H9 (cell line): ENCODE measurements around the gene KCNRG. TPM values are rescaled to one million over a fixed set of nuclear protein-coding genes. Genes with fewer than 3 reads are reported as not detected.
"Not testable (repeated sequence)": the region's sequence is repeated elsewhere in the genome, so short reads cannot be mapped to it uniquely, and the experiment has no call there.

Source experiments
- DNase-seq: peaks from one replicate; pipeline ENCODE4 v3.0.0-alpha.2; 2017
- H2AFZ ChIP-seq: one replicate; pipeline ENCODE4 v1.6.1; 2013; ENCODE audit warnings: mild to moderate bottlenecking, low read length, control low read depth, moderate library complexity
- H2AK5ac ChIP-seq: 2 replicates; pipeline ENCODE4 v1.6.1; 2013; ENCODE audit warnings: low read length, control low read depth, mixed read lengths; ENCODE audit not compliant: insufficient read length
- H2BK120ac ChIP-seq: one replicate; pipeline ENCODE4 v1.6.1; 2013; ENCODE audit warnings: low read depth, mild to moderate bottlenecking, low read length, control low read depth, inconsistent platforms; ENCODE audit not compliant: poor library complexity, severe bottlenecking
- H2BK12ac ChIP-seq: 2 replicates; pipeline ENCODE4 v1.6.1; 2013; ENCODE audit warnings: low read length, control low read depth, mixed read lengths, low read depth; ENCODE audit not compliant: insufficient read length
- H2BK15ac ChIP-seq: 2 replicates; pipeline ENCODE4 v1.6.1; 2013; ENCODE audit warnings: low read depth, low read length, control low read depth
- H2BK20ac ChIP-seq: one replicate; pipeline ENCODE4 v1.6.1; 2013; ENCODE audit warnings: low read depth, mild to moderate bottlenecking, low read length, control low read depth, inconsistent platforms; ENCODE audit not compliant: poor library complexity, severe bottlenecking
- H2BK5ac ChIP-seq: 2 replicates; pipeline ENCODE4 v1.6.1; 2013; ENCODE audit warnings: low read length, control low read depth, mixed read lengths; ENCODE audit not compliant: insufficient read length
- H3K14ac ChIP-seq: 2 replicates; pipeline ENCODE4 v1.6.1; 2013; ENCODE audit warnings: low read length, control low read depth; ENCODE audit not compliant: insufficient read depth
- H3K18ac ChIP-seq: 2 replicates; pipeline ENCODE4 v1.6.1; 2013; ENCODE audit warnings: low read depth, mild to moderate bottlenecking, mixed read lengths, low read length, control low read depth; ENCODE audit not compliant: insufficient read length
- H3K23ac ChIP-seq: 2 replicates; pipeline ENCODE4 v1.6.1; 2013; ENCODE audit warnings: low read length, control low read depth, mixed read lengths, low read depth; ENCODE audit not compliant: insufficient read length
- H3K23me2 ChIP-seq: 2 replicates; pipeline ENCODE4 v1.6.1; 2013; ENCODE audit warnings: low read depth, mild to moderate bottlenecking, mixed read lengths, low read length, control low read depth; ENCODE audit not compliant: insufficient read length, poor library complexity, severe bottlenecking
- H3K27ac ChIP-seq: 2 replicates; pipeline ENCODE4 v1.5.1; 2013; ENCODE audit warnings: low read length, control low read depth, mixed read lengths, low read depth; ENCODE audit not compliant: insufficient read length
- H3K27me3 ChIP-seq: 2 replicates; pipeline ENCODE4 v1.6.1; 2013; ENCODE audit warnings: low read length, control low read depth, inconsistent platforms; ENCODE audit not compliant: insufficient read depth
- H3K4ac ChIP-seq: 2 replicates; pipeline ENCODE4 v1.6.1; 2013; ENCODE audit warnings: low read depth, mild to moderate bottlenecking, control low read depth, inconsistent platforms, low read length, moderate library complexity
- H3K4me1 ChIP-seq: 2 replicates; pipeline ENCODE4 v1.6.1; 2013; ENCODE audit warnings: low read length, control low read depth, inconsistent platforms; ENCODE audit not compliant: insufficient read depth
- H3K4me2 ChIP-seq: 2 replicates; pipeline ENCODE4 v1.6.1; 2013; ENCODE audit warnings: low read length, control low read depth, mixed read lengths; ENCODE audit not compliant: insufficient read length, insufficient read depth
- H3K56ac ChIP-seq: 2 replicates; pipeline ENCODE4 v1.6.1; 2013; ENCODE audit warnings: low read depth, mild to moderate bottlenecking, mixed read lengths, low read length, control low read depth; ENCODE audit not compliant: insufficient read length
- H3K79me1 ChIP-seq: 2 replicates; pipeline ENCODE4 v1.6.1; 2013; ENCODE audit warnings: low read depth, mild to moderate bottlenecking, moderate library complexity, low read length, control low read depth, inconsistent platforms; ENCODE audit not compliant: insufficient read depth, poor library complexity, severe bottlenecking
- H3K79me2 ChIP-seq: 2 replicates; pipeline ENCODE4 v1.6.1; 2013; ENCODE audit warnings: low read length, control low read depth, inconsistent platforms; ENCODE audit not compliant: insufficient read depth
- H3K9ac ChIP-seq: 2 replicates; pipeline ENCODE4 v1.6.1; 2013; ENCODE audit warnings: low read length, control low read depth, mixed read lengths; ENCODE audit not compliant: insufficient read length; ENCODE audit errors: extremely low read depth
- H3K9me3 ChIP-seq: one replicate; pipeline ENCODE4 v1.6.1; 2013; ENCODE audit warnings: low read depth, low read length, inconsistent platforms; ENCODE audit not compliant: control insufficient read depth
- H3T11ph ChIP-seq: one replicate; pipeline ENCODE4 v1.6.1; 2013; ENCODE audit warnings: mild to moderate bottlenecking, low read length, control low read depth, inconsistent platforms
- H4K20me1 ChIP-seq: one replicate; pipeline ENCODE4 v1.6.1; 2013; ENCODE audit not compliant: control insufficient read depth, insufficient read length, insufficient read depth
- H4K5ac ChIP-seq: 2 replicates; pipeline ENCODE4 v1.6.1; 2013; ENCODE audit warnings: low read depth, mild to moderate bottlenecking, mixed read lengths, low read length, control low read depth; ENCODE audit not compliant: insufficient read length
- H4K8ac ChIP-seq: replicated peaks from 2 replicates; pipeline ENCODE4 v1.6.1; 2013; ENCODE audit warnings: low read length, control low read depth, mixed read lengths, low read depth; ENCODE audit not compliant: insufficient read length
- H4K91ac ChIP-seq: 2 replicates; pipeline ENCODE4 v1.6.1; 2013; ENCODE audit warnings: low read depth, mild to moderate bottlenecking, moderate library complexity, mixed read lengths, low read length, control low read depth; ENCODE audit not compliant: insufficient read length
- H3K27ac Mint-ChIP-seq, 3 experiments: 2 replicates in 2 of 3; 3 replicates in 1 of 3; pipeline ENCODE4 v1.8.0; 2020 to 2021; ENCODE audit warnings: mixed read lengths in 3 of 3, mild to moderate bottlenecking in 1 of 3, moderate library complexity in 1 of 3
- H3K27me3 Mint-ChIP-seq: 2 replicates; pipeline ENCODE4 v1.8.0; 2021; ENCODE audit warnings: low read depth, mild to moderate bottlenecking, moderate library complexity, mixed read lengths
- H3K36me3 Mint-ChIP-seq, 3 experiments: 2 replicates in 2 of 3; 3 replicates in 1 of 3; pipeline ENCODE4 v1.8.0; 2020 to 2021; ENCODE audit warnings: low read depth in 3 of 3, mixed read lengths in 3 of 3; ENCODE audit not compliant: insufficient read depth in 1 of 3
- H3K4me1 Mint-ChIP-seq, 2 experiments: 2 replicates each; pipeline ENCODE4 v1.8.0; 2020; ENCODE audit warnings: mixed read lengths in 2 of 2
- H3K4me3 Mint-ChIP-seq, 2 experiments: 2 replicates in 1 of 2; 3 replicates in 1 of 2; pipeline ENCODE4 v1.8.0; 2020 to 2021; ENCODE audit warnings: mild to moderate bottlenecking in 2 of 2, mixed read lengths in 2 of 2, moderate library complexity in 1 of 2
- H3K9me3 Mint-ChIP-seq, 2 experiments: 2 replicates in 1 of 2; 3 replicates in 1 of 2; pipeline ENCODE4 v1.8.0; 2020; ENCODE audit warnings: mild to moderate bottlenecking in 2 of 2, mixed read lengths in 2 of 2, moderate library complexity in 1 of 2
- WGBS: extraction: QIAGEN DNeasy Blood & Tissue Kit; methylation state at CpG from one replicate; pipeline ENCODE4 v1.1.7; 2013; ENCODE audit warnings: missing lambda C conversion rate, low lambda C conversion rate, mixed read lengths; ENCODE audit not compliant: insufficient read length; ENCODE audit errors: extremely low coverage; 5-methylcytosine and 5-hydroxymethylcytosine counted together
- total RNA-seq: library from RNA; stranded (reverse); gene quantifications from 2 replicates; pipeline ENCODE4 v1.2.1, GENCODE V29; 2021
- TF ChIP-seq, protein P1 (sequence below): fragments of 200-600 bp; sonication (generic); conservative IDR thresholded peaks from 3 replicates; pipeline ENCODE4 v1.8.0; 2021; ENCODE audit warnings: antibody characterized with exemption, mild to moderate bottlenecking

KCNRG gene
- total RNA-seq, 1 experiment from 2014 or later: 0.74 TPM

DNA sequence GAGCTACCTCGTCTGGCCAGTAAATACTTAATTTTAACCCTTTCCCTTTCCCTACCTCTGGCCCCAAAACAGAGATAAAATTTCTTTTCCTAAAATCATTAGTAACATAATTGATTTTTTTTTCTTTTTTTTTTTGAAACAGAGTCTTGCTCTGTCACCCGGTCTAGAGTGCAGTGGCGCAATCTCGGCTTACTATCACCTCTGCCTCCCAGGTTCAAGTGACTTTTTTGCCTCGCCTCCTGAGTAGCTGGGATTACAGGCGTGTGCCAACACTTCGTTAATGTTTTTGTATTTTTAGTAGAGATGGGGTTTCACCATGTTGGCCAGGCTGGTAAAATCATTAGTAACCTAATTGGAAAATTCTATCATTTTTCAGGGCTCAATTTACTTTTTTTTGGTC, 28.8 kb upstream of the KCNRG start:
- Histone ChIP-seq H4K5ac (no peak overlapping the region), H3K18ac (no peak overlapping the region), H2BK5ac (no peak overlapping the region), H2BK20ac (no peak overlapping the region), H3K23me2 (no peaks in the 10 kb centered on the region), H3K79me2 (no peaks in the 10 kb centered on the region), H3K56ac (no peak overlapping the region), H3K14ac (no peak overlapping the region), H3K27ac (no peak overlapping the region), H3T11ph (no peak overlapping the region), H2BK120ac (no peak overlapping the region), H3K9ac (no peak overlapping the region), H4K20me1 (no peaks in the 10 kb centered on the region), H3K4me2 (no peak overlapping the region), H2BK12ac (no peak overlapping the region), H2AFZ (no peak overlapping the region), H3K4ac (no peak overlapping the region), H2AK5ac (no peak overlapping the region), H3K23ac (no peak overlapping the region), H3K27me3 (no peaks in the 10 kb centered on the region), H4K91ac (no peak overlapping the region), H3K4me1 (no peaks in the 10 kb centered on the region), H2BK15ac (no peak overlapping the region), H3K79me1 (no peaks in the 10 kb centered on the region), H4K8ac (no peak overlapping the region), H3K9me3 (no peaks in the 10 kb centered on the region)
- WGBS: no CpG with 5 or more reads among the region's 7 CpGs
- H3K36me3 Mint-ChIP-seq: no peaks in the 10 kb centered on the region
- no peak overlapping the region; a peak in 1 of 7 replicates for H3K27ac Mint-ChIP-seq
- no peaks in the 10 kb centered on the region for H3K9me3 Mint-ChIP-seq
- TF ChIP-seq, protein P1, sequence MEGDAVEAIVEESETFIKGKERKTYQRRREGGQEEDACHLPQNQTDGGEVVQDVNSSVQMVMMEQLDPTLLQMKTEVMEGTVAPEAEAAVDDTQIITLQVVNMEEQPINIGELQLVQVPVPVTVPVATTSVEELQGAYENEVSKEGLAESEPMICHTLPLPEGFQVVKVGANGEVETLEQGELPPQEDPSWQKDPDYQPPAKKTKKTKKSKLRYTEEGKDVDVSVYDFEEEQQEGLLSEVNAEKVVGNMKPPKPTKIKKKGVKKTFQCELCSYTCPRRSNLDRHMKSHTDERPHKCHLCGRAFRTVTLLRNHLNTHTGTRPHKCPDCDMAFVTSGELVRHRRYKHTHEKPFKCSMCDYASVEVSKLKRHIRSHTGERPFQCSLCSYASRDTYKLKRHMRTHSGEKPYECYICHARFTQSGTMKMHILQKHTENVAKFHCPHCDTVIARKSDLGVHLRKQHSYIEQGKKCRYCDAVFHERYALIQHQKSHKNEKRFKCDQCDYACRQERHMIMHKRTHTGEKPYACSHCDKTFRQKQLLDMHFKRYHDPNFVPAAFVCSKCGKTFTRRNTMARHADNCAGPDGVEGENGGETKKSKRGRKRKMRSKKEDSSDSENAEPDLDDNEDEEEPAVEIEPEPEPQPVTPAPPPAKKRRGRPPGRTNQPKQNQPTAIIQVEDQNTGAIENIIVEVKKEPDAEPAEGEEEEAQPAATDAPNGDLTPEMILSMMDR: no peak
- no peak for DNase-seq
- H3K27me3 Mint-ChIP-seq: peaks cover 2% of the 10 kb centered on the region; the same call in 1 of the 2 replicates
- peaks cover 7 to 8% of the 10 kb centered on the region in 2 experiments; a peak in 2 of 4 replicates for H3K4me1 Mint-ChIP-seq
- no peak overlapping the region for H3K4me3 Mint-ChIP-seq

GRCh38 chr13:49990612-49991011, 24.6 kb upstream of the KCNRG start:
- not testable (repeated sequence) for H2BK12ac ChIP-seq, H3K4ac ChIP-seq, H3K27me3 Mint-ChIP-seq, H3K36me3 Mint-ChIP-seq, H3K9ac ChIP-seq, H3K23ac ChIP-seq, DNase-seq, H3K27me3 ChIP-seq, H3K79me2 ChIP-seq, H3K79me1 ChIP-seq, H3K23me2 ChIP-seq, H2BK5ac ChIP-seq, H3K4me2 ChIP-seq, H4K8ac ChIP-seq, H4K5ac ChIP-seq, H3K9me3 ChIP-seq, H3K4me1 ChIP-seq, H3K9me3 Mint-ChIP-seq, H4K91ac ChIP-seq, H2BK20ac ChIP-seq, H2AK5ac ChIP-seq, H3K4me3 Mint-ChIP-seq, H3K18ac ChIP-seq, H3T11ph ChIP-seq, H3K56ac ChIP-seq, H3K27ac Mint-ChIP-seq, H4K20me1 ChIP-seq, H2AFZ ChIP-seq, H3K14ac ChIP-seq, H2BK120ac ChIP-seq, H3K27ac ChIP-seq, H2BK15ac ChIP-seq
- peaks cover 12 to 13% of the 10 kb centered on the region in 2 experiments for H3K4me1 Mint-ChIP-seq
- no CpG with 5 or more reads among the region's 6 CpGs for WGBS
